Kidney (tissue), 11 donors: ENCODE data around the gene PPIAL4G. TPM values are rescaled to one million over a fixed set of nuclear protein-coding genes. Genes with fewer than 3 reads are reported as not detected.
"Not testable (repeated sequence)": the region's sequence is repeated elsewhere in the genome, so short reads cannot be mapped to it uniquely, and the experiment has no call there.

Experiments used
- DNase-seq, 5 donors: peaks; one replicate each; pipeline ENCODE4 v3.0.0-alpha.2; 2013 to 2020
- FAIRE-seq: peaks from 2 replicates; lab custom pipeline; 2012; peaks lifted over from hg19 to GRCh38; lab: Jason Lieb, UNC
- H3K27ac ChIP-seq, 2 donors: one replicate each; pipeline ENCODE4 v1.7.0; 2013; ENCODE audit warnings: low read depth in 2 of 2, low read length in 2 of 2, inconsistent platforms in 1 of 2
- H3K27me3 ChIP-seq: one replicate; pipeline ENCODE4 v1.7.1; 2013; ENCODE audit warnings: low read length, inconsistent platforms; ENCODE audit not compliant: control insufficient read depth, insufficient read depth
- H3K36me3 ChIP-seq, 3 donors: one replicate each; pipeline versions ENCODE4 v1.7.0 to v1.7.1; 2013; ENCODE audit warnings: low read length in 3 of 3, control low read depth in 1 of 3, inconsistent platforms in 1 of 3; ENCODE audit not compliant: insufficient read depth in 3 of 3, control insufficient read depth in 2 of 3
- H3K4me1 ChIP-seq, 3 donors: one replicate each; pipeline versions ENCODE4 v1.7.0 to v1.7.1; 2013; ENCODE audit warnings: low read length in 3 of 3, inconsistent platforms in 1 of 3, low read depth in 1 of 3; ENCODE audit not compliant: control insufficient read depth in 2 of 3, insufficient read depth in 2 of 3
- H3K4me3 ChIP-seq, 3 donors: one replicate each; pipeline versions ENCODE4 v1.7.0 to v1.8.1; 2013; ENCODE audit warnings: low read length in 3 of 3, control low read depth in 1 of 3, inconsistent platforms in 1 of 3
- H3K9ac ChIP-seq, 3 donors: one replicate each; pipeline versions ENCODE4 v1.7.0 to v1.7.1; 2013; ENCODE audit warnings: low read length in 3 of 3, control low read depth in 1 of 3, inconsistent platforms in 1 of 3
- H3K9me3 ChIP-seq, 3 donors: one replicate each; pipeline versions ENCODE4 v1.7.0 to v1.7.1; 2013; ENCODE audit warnings: low read length in 3 of 3, control low read depth in 1 of 3, inconsistent platforms in 1 of 3; ENCODE audit not compliant: control insufficient read depth in 2 of 3, insufficient read depth in 1 of 3
- intact Hi-C: fragments of 100-400 bp; cut with DNase I; formaldehyde crosslinking; loops from one replicate; pipeline ENCODE4 v1.11.1; 2022
- polyA plus RNA-seq: library from polyadenylated mRNA; stranded (reverse); fragments of 350-450 nt; fragmentation: Illumina TruSeq; extraction: RNeasy Lipid Tissue Mini Kit (QIAGEN cat#74804); gene quantifications from one replicate; pipeline ENCODE4 v1.2.3, GENCODE V29; 2014; ENCODE audit warnings: low read depth, low replicate concordance; ENCODE audit not compliant: insufficient read depth
- total RNA-seq: library from RNA; stranded (reverse); fragmentation: NEBNext Ultra II Directional; extraction: Animal tissue kit (Norgen Biotek cat#: 25700); gene quantifications from one replicate; pipeline ENCODE4 v1.2.1, GENCODE V29; 2021
- donor health status: control.
- donor health status: control.
- donor health status: DM: yes; HTN: yes; CAD: no.
- donor health status: Normal renal cell carcinoma (clear cell type).

Gene PPIAL4G
- total and polyA plus RNA-seq, 2 donors from 2014 or later = 0.35 TPM; not detected in 1

DNA sequence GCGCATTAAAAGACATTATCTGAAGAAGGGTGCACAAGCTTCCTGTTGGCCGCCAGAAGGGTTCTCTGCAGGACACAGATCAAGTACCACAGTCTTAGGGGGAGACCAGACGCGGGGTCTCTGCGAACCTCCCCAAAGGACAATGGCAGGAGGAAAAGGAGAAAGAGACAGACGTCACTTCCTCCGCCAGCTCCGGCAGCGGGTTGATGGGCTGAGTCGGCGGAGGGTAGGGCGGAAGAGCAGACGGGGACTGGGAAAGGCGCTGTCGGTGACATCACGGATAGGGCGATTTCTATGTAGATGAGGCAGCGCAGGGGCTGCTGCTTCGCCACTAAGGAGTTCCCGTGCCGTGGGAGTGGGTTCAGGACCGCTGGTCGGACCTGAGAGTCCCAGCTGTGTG is 39.0 kb upstream of the PPIAL4G start:
- H3K4me1 ChIP-seq, intact Hi-C loops, H3K9ac ChIP-seq, H3K36me3 ChIP-seq, H3K9me3 ChIP-seq, H3K27ac ChIP-seq, H3K27me3 ChIP-seq, FAIRE-seq: not testable (repeated sequence)
- DNase-seq = peak; percentile 92 to 97 (median 95)
- H3K4me3 ChIP-seq = peak overlapping the region in 1 of 3 donors; percentile 41

DNA sequence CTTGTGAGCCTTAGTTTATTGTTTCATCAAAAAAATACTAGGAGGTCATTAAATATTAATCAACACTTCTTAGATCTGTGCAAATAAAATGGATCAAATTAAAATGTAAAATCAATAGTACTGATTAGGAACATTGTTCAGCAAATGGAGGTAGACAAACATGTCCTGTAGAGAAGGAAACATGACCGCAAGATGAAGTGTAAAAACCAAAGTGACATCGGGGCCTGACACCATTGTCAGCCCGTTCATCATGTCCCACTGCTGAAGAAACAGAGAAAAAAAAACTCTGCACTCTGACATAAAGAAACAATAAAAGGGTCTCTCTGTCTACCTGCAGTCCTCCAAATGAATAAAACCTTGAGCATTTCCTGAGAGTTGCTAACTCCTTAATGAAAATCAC is 31.2 kb upstream of the PPIAL4G start:
- H3K9me3 ChIP-seq, H3K4me3 ChIP-seq, H3K4me1 ChIP-seq, H3K27me3 ChIP-seq, H3K36me3 ChIP-seq, intact Hi-C loops, FAIRE-seq, H3K27ac ChIP-seq, H3K9ac ChIP-seq: not testable (repeated sequence)
- peak in 1 of 5 donors; percentile 1 for DNase-seq

DNA sequence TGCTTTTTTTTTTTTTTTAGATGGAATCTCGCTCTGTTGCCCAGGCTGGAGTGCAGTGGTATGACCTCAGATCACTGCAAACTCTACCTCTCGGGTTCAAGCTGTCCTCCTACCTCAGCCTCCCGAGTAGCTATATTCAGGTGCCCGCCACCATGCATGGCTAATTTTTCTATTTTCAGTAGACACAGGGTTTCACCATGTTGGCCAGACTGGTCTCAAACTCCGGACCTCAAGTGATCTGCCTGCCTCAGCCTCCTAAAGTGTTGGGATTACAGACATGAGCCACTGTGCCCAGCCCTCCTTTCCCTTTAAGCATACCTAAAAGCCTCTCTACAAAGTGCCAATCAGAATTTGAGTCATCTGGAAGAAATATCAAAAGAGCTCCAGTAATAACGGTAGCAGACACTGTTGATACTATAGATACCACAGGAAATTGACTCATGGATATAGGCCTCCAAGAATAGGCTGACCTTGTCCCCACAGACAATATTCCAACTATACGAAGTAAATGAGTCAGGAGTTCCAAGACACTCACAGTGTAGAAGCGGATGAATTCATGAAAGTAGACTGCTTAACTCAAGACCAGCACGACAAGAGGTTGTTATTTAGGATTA is 29.6 kb upstream of the PPIAL4G start:
- H3K4me3 ChIP-seq, intact Hi-C loops, H3K4me1 ChIP-seq, H3K27me3 ChIP-seq, DNase-seq, H3K36me3 ChIP-seq, H3K9me3 ChIP-seq, H3K27ac ChIP-seq, FAIRE-seq, H3K9ac ChIP-seq: not testable (repeated sequence)

DNA sequence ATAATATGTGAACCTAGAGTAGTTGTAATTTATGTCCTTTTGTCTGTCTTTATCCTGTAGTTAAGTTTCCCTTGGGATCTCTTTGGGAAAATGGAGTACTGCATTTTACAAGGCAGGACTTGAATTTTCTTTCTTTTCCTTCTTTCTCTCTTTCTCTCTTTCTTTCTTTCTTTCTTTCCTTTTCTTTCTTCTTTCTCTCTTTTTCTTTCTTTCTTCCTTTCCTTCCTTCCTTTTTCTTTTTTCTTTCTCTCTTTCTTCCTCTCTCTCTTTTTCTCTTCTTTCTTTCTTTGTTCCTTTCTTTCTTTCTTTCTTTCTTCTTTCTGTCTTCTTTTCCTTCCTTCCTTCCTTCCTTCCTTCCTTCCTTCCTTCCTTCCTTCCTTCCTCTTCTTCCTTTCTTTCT is 10.8 kb upstream of the PPIAL4G start:
- DNase-seq, H3K9ac ChIP-seq, intact Hi-C loops, H3K4me1 ChIP-seq, H3K36me3 ChIP-seq, FAIRE-seq, H3K27ac ChIP-seq, H3K9me3 ChIP-seq, H3K4me3 ChIP-seq, H3K27me3 ChIP-seq: not testable (repeated sequence)

DNA sequence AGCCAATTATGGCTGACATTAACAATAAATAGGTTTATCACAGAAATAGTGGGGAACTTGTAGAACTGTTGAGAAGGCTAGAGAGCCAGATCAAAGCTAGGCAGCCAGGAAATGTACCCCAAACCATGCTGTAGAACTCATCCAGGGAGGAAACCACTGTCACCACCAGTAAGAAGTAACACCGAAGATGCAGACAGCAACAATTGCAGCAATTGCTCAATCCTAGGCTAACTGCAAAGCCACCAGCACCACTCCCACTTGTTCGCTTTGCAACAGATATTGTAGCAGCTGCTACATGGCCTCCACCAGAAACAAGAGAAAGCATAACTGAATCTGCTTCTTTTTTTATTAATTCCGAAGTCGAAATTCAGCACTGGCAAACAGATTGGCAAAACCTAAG is 2.0 kb downstream of the PPIAL4G start:
- DNase-seq, intact Hi-C loops, H3K9me3 ChIP-seq, H3K36me3 ChIP-seq, H3K9ac ChIP-seq, H3K27ac ChIP-seq, H3K4me1 ChIP-seq, FAIRE-seq, H3K4me3 ChIP-seq, H3K27me3 ChIP-seq: not testable (repeated sequence)

DNA sequence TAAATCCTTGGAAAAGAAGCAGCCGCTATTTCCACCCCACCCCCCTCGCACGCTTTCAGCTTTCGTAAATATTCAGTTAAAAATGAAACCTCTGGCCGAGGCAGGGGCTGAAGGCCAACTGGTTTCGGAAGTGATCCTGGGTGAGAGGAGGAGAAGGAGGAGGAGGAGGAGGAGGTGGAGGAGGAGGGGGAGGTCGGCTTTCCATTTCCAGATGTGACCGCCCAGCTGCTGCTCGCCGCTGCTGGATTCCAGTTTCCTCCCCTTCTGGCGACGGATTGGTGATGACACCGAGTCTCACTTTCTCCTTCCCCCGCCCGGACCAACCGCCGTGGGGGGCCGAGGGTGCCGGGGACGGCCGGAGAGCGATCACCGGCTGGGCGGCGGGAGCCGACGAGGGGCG is 23.4 kb downstream of the PPIAL4G start:
- H3K9ac ChIP-seq, DNase-seq, H3K4me1 ChIP-seq, H3K9me3 ChIP-seq, H3K27ac ChIP-seq, H3K36me3 ChIP-seq, intact Hi-C loops, FAIRE-seq, H3K27me3 ChIP-seq: not testable (repeated sequence)
- H3K4me3 ChIP-seq = peak overlapping the region in 2 of 3 donors; percentile 37 to 54

DNA sequence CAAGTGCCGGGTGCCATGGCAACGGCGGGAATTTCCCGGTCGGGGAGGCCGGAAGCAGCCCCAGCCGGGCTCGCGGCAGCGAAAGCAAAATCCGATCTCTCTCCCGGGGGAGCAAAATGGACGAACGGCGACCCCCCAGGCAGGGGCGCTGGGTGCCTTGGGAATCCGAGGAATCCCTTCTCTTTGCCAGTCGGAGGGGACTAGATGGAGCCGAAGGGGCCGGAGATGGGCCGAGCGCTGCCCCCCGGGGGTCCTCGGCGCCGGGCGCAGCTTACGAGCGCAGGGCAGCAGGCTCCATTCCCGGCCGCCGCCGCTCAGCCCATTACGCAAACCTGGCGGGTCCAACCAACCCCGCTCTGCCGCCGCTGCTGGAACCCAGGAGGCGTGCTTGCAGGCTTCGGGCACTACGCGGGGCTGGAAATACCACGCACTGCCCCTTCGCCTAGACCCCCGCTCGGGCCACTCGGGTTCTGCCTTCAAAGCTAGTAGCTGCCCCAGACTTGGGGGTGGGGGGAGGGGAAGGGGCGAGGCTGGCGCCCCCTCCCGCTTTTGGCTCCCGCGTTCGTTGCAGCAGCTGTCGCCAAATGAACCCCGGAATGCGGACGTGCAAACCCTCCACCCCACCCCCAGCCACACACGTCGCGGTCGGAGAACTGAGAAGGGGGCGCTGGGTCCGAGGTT is 24.1 kb downstream of the PPIAL4G start:
- H3K9me3 ChIP-seq, H3K4me1 ChIP-seq, H3K36me3 ChIP-seq, H3K9ac ChIP-seq, H3K27me3 ChIP-seq, FAIRE-seq, intact Hi-C loops: not testable (repeated sequence)
- peak; percentile 38 to 86 (median 51) for DNase-seq
- peak overlapping the region in 2 of 3 donors; percentile 37 to 54 for H3K4me3 ChIP-seq
- peak overlapping the region; percentile 17 to 51 for H3K27ac ChIP-seq

DNA sequence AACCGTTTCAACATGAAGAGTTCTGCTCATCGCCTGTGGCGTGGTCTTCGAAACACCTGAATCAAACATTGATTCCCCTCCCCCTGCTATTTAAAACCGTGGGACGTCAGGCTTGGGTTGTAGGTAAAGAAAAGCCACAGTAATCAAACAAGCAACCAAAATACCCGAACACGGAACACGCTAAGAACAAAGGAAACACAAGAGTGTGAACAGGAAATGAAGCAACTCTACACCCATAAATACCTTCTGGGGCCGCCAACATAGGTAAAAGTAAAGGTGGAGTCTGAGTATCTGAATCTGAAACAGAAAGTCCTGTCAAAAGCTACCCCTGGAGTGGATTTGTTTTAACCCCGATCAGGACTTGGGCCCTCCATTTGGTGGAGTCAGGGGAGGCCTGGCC is 24.7 kb downstream of the PPIAL4G start:
- H3K27me3 ChIP-seq, H3K27ac ChIP-seq, H3K9me3 ChIP-seq, FAIRE-seq, H3K9ac ChIP-seq, H3K4me1 ChIP-seq, DNase-seq, H3K36me3 ChIP-seq, intact Hi-C loops: not testable (repeated sequence)
- peak overlapping the region; percentile 20 to 48 (median 38) for H3K4me3 ChIP-seq
